GM06990 (cell line): Measurements from ENCODE around the gene PILRB.
"Not testable (repeated sequence)": the region's sequence is repeated elsewhere in the genome, so short reads cannot be mapped to it uniquely, and the experiment has no call there.

Source experiments
- DNase-seq: peaks from one replicate; pipeline ENCODE4 v3.0.0-alpha.2; 2011; ENCODE audit not compliant: insufficient read length; ENCODE audit errors: extremely low read depth
- H3K27me3 ChIP-seq: replicated peaks from 2 replicates; pipeline ENCODE4 v1.6.0; 2011; ENCODE audit warnings: low read length; ENCODE audit not compliant: control insufficient read depth, insufficient read depth
- H3K36me3 ChIP-seq: 2 replicates; pipeline ENCODE4 v1.5.1; 2011; ENCODE audit warnings: low read length; ENCODE audit not compliant: control insufficient read depth, insufficient read depth
- H3K4me3 ChIP-seq: replicated peaks from 2 replicates; pipeline ENCODE4 v1.5.1; 2011; ENCODE audit warnings: low read depth, mild to moderate bottlenecking, control low read depth, low read length
- CTCF ChIP-seq: IDR thresholded peaks from 2 replicates; pipeline ENCODE4 v1.5.1; 2011; ENCODE audit warnings: low read length, control low read depth, mild to moderate bottlenecking, inconsistent platforms; ENCODE audit not compliant: insufficient read depth, poor library complexity, severe bottlenecking

The PILRB gene

GRCh38 chr7:100373870-100374598, 16.1 kb downstream of the PILRB start:
- peak; percentile 45 for TF ChIP-seq CTCF
- not testable (repeated sequence) for H3K36me3 ChIP-seq, H3K27me3 ChIP-seq, DNase-seq
- peak overlapping the region; percentile 61 for H3K4me3 ChIP-seq

- Histone ChIP-seq H3K27me3 (no peaks in the 10 kb centered on the region), H3K36me3 (no peaks in the 10 kb centered on the region), H3K4me3 (peak overlapping the region; percentile 61)
- no peak for TF ChIP-seq CTCF
- no peak for DNase-seq
Observed at GRCh38 chr7:100374601-100375000, 16.7 kb downstream of the PILRB start.

DNA sequence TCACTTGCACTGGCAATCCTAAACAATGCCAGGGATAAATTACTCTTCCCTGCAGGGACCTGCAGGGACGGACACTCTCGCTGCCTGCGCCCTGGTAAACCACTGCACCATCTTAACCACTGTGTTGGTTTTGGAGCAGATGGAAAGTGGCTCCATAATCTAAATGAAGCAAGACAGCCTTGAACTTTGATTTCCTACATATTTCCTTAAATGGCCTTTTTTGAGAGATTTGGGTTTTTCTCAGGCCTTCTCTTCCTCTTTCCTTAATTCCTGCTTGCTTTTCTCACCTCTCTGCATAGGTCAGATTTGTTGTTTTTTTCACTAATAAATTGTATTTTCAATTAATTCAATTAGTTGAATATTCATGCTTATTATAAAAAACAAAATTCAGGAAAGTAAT, 18.1 kb downstream of the PILRB start:
- DNase-seq = no peak
- Histone ChIP-seq H3K36me3 (no peaks in the 10 kb centered on the region), H3K27me3 (no peaks in the 10 kb centered on the region), H3K4me3 (no peak overlapping the region)
- no peak for TF ChIP-seq CTCF

DNA sequence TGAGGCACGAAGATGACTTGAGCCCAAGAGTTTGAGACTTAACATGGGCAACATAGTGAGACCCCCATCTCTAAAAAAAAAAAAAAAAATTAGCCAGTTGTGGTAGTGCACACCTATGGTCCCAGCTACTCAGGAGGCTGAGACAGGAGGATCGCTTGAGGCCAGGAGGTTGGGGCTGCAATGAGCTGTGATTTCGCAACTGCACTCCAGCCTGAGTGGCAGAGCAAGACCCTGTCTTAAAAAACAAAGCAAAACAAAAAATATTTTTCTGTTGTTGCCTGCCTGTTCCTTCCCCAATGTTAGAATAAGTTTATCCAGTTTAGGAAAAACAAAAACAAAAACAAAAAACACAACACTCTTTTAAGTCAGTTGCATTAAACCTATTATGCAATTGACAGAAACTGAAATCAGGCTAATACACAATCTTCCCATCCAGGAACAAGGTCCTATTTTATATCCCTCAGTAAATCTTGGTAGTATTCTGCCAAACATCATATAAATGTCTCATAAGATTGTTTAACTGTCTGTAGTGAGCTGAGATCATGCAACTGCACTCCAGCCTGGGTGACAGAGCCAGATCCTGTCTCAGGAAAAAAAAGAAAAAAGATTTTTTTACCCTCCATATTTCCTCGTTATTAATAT, 20.3 kb downstream of the PILRB start:
- TF ChIP-seq CTCF = no peak

GRCh38 chr7:100380196-100380595, 22.3 kb downstream of the PILRB start:
- Histone ChIP-seq H3K27me3 (no peaks in the 10 kb centered on the region), H3K36me3 (no peaks in the 10 kb centered on the region), H3K4me3 (no peak overlapping the region)
- TF ChIP-seq CTCF = no peak
- DNase-seq = no peak

More for the DNA sequence above, 20.3 kb downstream of the PILRB start:
- H3K4me3 ChIP-seq = no peak overlapping the region
- DNase-seq = no peak
- no peaks in the 10 kb centered on the region for H3K36me3 ChIP-seq
- no peaks in the 10 kb centered on the region for H3K27me3 ChIP-seq

- H3K4me3 ChIP-seq, DNase-seq, H3K27me3 ChIP-seq, H3K36me3 ChIP-seq: not testable (repeated sequence)
Observed at GRCh38 chr7:100381531-100382233, 23.8 kb downstream of the PILRB start.

DNA sequence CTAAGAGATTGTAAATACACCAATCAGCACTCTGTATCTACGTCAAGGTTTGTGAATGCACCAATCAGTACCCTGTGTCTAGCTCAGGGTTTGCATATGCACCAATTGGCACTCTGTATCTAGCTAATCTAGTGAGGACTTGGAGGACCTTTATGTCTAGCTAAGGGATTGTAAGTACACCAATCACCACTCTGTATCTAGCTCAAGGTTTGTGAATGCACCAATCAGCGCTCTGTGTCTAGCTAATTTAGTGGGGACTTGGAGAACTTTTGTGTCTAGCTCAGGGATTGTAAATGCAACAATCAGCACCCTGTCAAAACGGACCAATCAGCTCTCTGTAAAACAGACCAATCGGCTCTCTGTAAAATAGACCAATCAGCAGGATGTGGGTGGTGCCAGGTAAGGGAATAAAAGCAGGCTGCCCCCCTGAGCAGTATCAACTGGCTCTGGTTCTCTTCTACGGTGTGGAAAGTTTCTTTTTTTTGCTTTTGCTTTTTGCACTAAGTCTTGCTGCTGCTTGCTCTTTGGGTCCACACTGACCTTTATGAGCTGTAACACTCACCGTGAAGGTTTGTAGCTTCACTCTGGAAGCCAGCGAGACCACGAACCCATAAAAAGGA, 24.4 kb downstream of the PILRB start:
- H3K4me3 ChIP-seq, H3K36me3 ChIP-seq, DNase-seq, H3K27me3 ChIP-seq: not testable (repeated sequence)
